T-helper 1 cell (primary cell): ENCODE data around the gene SLC16A7.
A peak's percentile ranks its signal among the peaks of the same experiment; 100 is the strongest.
"Not testable (repeated sequence)": the region's sequence is repeated elsewhere in the genome, so short reads cannot be mapped to it uniquely, and the experiment has no call there.

Experiments
- DNase-seq, 5 donors: peaks; one replicate each; pipeline ENCODE4 v3.0.0-alpha.2; 2012 to 2020
- total RNA-seq, 4 donors: gene quantifications; one replicate each; lab custom pipeline; 2026; lab: John Stamatoyannopoulos, UW

Gene SLC16A7, protein sequence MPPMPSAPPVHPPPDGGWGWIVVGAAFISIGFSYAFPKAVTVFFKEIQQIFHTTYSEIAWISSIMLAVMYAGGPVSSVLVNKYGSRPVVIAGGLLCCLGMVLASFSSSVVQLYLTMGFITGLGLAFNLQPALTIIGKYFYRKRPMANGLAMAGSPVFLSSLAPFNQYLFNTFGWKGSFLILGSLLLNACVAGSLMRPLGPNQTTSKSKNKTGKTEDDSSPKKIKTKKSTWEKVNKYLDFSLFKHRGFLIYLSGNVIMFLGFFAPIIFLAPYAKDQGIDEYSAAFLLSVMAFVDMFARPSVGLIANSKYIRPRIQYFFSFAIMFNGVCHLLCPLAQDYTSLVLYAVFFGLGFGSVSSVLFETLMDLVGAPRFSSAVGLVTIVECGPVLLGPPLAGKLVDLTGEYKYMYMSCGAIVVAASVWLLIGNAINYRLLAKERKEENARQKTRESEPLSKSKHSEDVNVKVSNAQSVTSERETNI
- total RNA-seq: 42.6 to 71.4 (median 54.9) reads per million in 4 donors

DNA sequence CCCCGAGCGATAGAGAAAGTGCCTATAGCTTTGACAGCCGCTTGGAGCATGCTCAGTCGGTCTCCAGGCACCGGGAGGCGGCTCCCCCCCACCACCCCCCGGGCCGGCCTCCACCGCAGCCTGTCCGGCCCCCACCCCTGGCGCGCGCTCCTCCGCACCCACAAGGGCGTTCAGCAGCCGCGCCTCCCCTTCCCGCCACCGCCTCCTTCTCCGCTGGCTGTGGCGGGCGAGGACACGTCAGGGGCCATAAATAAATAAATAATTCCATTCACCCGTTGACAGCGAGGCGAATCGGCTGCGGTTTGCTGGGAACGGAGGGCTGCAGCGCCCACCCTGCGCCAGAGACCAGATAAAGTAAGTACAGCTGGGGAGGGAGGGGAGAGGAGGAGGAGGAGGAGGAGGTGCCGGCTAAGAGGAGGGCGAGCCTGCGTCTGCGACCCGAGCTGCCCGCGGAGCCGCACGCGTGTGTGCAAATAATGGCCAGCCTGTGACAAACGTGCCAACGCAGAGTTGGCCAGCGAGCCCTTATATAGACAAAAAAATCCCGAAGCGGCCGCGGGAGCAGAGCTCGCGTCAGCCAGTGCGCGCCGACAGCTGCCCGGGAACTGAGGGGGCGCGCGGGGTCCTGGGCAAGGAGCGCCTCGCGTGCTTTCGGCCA lies at the start of gene SLC16A7:
SLC16A7 (plus strand) TSS at position 147 of the 658 bp plus-strand sequence. CDS start 108,773 bp downstream, outside the sequence.
- peak; percentile 71 to 87 (median 75) for DNase-seq

DNA sequence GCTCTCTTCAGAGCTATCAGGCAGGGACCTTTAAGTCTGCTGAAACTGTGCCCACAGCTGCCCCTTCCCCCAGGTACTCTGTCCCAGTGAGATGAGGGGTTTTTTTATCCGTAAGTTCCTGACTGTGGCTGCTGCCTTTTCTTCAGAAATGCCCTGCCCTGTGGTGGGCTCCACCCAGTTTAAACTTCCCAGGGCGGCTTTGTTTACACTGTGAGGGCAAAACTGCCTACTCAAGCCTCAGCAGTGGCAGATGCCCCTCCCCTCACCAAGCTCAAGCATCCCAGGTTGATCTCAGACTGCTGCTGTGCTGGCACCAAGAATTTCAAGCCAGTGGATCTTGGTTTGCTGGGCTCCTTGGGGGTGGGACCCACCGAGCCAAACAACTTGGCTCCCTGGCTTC lies 46.9 kb upstream of the SLC16A7 start:
- no peak for DNase-seq

DNA sequence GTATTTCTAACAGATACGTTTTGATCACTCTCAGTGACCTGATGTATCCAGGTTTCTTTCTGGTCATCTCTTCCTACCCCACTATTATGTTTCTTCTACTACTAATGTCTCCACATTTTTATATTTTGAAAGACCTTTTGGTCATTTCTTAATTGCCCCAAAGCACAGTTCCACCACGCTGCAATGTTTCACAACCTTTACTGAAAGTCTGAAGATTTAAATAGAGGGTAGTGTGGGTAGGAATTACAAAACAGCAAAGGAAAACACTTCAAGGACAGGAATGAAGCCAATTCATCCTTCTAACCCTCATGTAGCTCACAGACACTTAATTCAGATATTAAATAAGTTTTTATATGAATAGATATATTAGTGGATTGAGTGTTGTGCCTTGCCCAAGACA lies 36.1 kb upstream of the SLC16A7 start:
- DNase-seq: no peak

DNA sequence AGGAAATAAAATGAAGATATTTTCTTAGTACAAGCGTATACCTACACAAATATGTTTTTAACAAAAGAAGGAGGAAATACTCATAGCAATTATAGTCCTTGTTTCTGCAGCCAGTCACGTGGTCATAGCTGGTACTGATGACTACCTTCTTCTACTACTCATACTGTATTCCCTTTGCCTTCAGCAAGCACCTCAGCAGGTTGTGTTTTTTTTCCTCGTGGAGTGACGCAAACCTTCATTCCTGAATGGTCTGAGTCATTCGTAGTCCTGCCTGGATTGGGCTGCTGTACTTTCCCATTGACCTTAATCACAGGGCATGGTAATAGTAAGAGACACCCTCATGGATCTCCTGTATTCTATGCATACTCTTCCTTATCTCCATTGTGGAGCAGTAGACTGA lies 25.7 kb upstream of the SLC16A7 start:
- DNase-seq: no peak

DNA sequence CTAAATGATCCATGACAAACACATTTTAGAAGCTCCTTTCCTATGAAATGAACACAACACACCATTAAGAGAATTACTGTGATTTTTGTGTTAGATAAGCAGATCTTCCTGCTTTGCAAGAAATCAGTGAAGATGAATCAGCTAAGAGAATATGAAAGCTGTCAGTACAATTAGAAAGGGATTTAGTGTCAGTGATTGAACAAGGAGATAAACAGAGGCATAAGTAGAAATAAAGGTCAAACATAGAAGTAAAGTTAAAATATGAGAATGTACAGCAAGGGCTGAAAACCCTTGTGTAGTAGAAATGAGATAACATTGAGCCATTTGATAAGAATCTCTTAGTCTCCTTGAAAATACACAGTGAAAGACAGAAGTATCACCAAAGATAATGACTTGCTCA lies 21.4 kb upstream of the SLC16A7 start:
- no peak for DNase-seq

DNA sequence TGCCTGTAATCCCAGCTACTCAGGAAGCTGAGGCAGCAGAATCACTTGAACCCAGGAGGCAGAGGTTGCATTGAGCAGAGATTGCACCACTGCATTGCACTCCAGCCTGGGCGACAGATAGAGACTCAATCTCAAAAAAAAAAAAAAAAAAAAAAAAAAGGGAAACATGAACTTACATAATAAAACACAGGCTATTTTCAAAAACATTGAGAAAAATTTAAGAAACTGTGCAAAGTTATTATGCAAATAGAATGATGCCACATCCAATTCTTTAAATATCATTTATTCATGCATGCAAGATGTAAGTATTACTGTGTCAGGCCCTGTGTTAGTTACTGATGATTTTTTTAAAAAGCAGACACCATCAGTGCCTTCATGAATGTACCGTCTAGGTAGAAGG lies 20.0 kb upstream of the SLC16A7 start:
- no peak for DNase-seq

DNA sequence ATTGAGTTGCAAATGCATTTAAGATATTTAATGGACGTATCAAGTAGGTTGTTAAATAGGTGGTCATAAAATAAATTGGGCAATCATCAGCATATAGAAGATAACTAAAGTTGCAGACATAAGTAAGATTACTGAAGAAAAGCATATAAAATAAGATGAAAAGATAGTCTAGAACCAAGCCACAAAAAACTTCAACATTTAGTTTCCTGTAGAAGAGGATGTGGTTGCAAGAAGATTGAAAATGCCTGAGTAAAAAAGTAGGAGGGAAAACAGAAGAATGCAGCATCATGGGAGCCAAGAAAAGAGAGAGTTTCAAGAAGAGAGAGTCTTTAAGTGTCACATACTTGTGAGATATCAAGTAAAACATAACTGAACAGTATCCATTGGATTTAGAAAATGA lies 17.6 kb upstream of the SLC16A7 start:
- DNase-seq: peak in 1 of 5 donors; percentile 12

DNA sequence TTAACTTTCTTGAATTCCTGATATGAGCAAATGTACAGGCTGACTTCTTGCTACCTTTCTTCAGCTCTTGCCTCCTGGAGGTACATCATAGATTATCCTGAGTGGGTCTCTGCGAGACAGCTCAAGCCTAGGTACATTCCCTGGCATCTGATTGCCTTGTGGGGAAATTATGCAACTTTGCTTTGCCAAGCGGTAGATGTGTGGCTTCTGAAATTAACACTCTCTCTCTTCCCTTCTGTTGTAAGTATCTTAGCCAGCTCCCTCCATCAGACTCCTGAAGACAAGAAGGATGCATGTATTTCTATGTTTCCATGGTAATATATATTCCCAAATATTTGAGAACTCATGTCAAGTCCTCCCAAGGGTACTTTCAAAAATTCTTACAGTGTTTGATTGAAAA lies 16.2 kb upstream of the SLC16A7 start:
- DNase-seq: no peak

DNA sequence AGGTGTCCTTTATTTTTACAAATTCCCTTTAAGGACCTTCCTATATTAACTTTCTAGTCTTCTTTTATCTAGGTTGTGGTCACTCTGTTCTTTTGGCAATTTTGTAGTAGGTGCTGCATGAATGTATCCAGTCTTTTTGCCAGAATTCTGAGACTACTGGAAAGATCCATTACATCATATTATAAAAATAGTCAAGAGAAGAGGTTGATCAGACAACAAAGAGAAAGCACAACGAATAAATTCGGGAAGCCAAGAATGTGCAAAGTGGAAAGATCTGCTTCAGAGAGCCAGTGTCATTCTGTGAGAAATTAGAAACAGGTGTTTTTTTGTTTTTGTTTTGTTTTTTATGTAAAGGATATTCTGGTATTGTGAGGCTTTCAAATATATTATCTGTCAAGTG lies 15.8 kb upstream of the SLC16A7 start:
- no peak for DNase-seq

DNA sequence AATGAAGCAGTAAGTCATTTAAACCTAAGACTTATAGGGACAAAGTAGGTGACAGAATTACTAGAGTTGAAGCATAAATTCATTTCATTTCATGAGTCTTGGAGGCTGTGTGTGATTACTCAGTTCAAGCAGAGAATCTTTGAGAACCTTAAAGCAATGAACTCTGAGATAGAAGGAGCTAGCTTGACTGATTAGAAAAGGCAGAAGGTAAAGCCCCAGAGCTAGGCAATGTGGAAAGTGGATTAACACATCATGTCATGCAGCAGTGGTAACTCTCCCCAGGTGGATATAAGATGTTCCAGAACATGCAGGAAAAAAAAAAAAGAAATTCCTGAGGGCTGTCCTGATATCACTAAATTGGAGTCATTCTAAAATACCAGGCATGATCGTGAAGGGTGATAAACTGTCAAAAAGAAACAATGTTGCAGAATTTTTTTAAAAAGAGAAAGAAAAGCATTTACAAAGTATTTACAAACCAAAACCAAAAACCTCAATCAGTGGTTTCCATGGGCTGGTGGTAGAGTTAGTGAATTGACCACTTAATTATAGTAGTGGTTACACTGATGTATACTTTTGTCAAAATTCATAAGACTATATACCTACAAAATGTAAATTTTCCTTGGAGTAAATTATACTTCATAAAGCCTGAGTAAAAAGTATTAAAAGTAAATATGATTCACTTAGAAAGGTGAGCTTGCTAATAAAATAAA lies 12.7 kb upstream of the SLC16A7 start:
- no peak for DNase-seq

DNA sequence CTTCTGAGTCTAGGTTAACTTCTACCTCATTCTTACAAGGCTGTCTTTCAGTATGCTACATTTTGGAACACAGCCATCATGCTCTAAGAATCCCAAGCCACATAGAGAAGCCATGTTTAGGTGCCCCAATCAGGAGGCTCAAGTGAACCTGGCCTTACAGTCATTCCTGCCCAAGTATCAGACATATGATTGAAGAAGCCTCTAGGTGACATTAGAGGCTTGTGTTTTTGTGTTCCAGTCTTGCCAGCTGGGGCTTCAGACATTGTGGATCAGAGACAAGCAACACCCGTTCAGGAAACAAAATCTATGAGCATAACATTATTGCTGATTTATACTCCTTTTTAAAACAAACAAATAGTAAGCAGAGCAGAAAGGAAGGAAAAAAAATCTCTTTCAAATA lies 8.1 kb upstream of the SLC16A7 start:
- DNase-seq: no peak

DNA sequence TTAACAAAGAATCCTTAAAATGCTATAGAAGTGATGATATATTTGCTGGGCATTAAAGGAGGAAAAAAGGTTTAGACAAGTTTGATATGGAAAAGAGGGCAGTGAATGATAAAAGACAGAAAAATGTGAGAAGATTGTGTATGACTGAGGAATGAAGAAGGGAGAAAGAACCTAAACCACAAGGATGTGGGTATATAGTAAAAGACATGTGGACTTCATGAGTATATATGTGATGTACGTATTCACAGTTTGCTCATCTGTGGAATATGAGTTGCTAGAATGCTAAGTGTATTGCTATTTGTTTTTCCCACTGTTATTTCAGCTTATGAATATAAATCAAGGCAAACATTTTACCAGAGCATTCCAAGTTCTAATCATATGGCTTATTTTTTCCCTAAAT lies 2.1 kb upstream of the SLC16A7 start:
- no peak for DNase-seq

DNA sequence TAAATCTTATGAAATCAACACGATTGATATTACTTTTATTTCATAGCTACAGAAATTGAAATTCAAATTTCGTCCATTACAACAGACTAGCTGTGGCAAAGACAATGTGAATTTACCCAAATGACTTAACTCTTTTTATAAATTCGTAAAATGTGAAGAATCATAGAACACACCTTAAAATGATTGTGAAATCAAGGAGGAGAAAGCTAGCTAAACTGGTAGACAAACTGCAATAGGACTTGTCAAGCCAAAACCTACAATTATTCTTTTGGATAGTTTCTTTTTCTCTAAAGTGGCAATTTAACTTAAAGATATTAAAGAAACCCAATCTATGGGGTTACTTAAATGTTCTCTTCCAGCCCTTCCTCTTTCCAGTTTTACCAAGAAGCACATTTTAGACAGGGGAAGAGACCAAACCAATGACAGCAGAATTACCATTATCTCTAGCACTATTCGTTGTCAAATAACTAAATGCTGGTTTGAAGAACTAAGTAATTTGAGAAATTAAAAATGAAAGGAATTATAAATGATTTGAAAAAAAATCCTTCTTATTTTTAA lies 807 bp upstream of the SLC16A7 start:
- DNase-seq: no peak

DNA sequence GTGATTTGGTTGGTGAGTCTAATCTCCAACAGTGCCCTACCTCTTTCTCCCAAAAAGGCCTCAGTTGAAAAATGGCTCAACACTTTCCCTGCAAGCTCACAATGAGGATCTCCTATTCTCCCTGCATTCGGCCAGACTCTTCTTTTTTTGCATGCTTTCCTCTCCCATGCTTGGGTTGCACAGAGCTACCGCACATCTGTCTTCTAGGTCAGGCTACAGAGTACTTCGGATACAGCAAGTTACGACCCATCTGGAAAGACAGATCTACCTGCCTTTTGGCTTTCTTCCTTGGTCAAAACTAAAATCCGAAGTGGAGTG lies 305 bp upstream of the SLC16A7 start:
- DNase-seq: no peak

DNA sequence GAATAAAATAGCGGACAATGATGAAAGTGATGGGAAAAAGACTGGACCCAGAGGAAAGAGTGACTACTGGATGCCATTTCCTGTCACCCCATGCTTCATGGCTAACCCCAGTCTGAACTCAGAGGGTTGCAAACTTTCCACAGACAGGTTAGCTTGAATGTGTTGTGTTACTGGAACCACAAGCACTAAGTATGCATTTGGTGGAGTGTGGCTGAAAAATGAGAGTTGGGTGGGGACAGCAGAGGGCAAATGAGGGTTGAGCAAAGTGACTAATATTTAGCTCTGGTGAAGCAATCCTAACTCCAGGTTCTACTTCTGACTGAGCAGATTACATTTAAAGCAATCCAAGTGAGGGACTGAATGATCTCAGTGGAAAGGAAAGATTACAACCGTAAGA lies 1.6 kb downstream of the SLC16A7 start:
- peak in 3 of 5 donors; percentile 14 to 85 (median 21) for DNase-seq

DNA sequence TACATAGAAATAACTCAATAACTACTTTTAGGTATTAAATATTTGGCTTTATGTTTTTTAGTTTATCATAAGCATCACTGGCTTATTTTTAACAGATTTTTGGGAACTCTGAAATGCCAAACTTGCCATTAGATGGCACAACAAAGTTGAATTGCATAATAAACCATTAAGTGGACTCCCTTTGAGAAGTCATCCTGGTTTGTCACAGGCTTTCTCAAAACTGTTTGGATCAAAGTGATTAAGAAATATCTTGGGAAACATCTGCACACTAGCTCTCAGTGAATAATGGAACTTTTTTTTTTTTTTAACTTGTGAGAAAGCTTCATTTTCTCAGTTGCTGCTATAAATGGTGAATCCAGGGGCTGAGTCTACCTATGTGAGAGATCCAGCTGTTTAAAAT lies 4.3 kb downstream of the SLC16A7 start:
- DNase-seq: no peak

DNA sequence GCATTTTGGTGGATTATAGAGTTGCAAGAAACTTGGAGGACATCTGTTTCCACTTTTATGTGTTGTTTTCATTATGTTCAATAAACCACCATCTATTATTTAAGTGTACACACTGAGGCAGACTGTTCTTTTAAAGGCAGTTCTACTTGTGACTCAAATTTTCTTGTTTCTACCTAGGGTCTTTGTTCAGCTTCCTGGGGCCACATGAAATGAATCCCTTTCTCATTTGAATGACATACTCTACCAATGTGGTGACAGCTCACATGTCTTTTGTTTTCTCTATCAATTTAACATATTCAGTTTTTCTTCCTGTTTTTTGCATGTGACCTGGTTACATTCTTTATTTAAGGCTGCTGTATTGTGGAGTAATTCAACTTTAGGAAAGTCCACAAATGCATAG lies 7.9 kb downstream of the SLC16A7 start:
- DNase-seq: no peak

DNA sequence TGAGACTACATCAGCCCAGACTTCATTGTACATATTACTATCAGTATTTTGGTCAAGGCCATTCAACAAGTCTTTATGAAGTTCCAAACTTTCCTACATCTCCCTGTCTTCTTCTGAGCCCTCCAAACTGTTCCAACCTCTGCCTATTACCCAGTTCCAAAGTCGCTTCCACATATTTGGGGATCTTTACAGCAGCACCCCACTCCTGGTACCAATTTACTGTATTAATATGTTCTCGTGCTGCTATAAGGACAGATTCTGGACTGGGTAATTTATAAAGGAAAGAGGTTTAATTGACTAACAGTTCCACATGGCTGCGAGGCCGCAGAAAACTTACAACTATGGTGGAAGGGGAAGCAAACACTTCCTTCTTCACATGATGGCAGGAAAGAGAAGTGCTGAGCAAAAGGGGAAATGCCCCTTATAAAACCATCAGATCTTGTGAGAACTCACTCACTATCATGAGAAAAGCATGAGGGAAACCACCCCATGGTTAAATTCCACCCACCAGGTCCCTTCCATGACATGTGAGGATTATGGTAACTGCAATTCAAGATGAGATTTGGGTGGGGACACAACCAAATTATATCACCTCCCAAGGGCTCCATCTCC lies 17.1 kb downstream of the SLC16A7 start:
- not testable (repeated sequence) for DNase-seq

DNA sequence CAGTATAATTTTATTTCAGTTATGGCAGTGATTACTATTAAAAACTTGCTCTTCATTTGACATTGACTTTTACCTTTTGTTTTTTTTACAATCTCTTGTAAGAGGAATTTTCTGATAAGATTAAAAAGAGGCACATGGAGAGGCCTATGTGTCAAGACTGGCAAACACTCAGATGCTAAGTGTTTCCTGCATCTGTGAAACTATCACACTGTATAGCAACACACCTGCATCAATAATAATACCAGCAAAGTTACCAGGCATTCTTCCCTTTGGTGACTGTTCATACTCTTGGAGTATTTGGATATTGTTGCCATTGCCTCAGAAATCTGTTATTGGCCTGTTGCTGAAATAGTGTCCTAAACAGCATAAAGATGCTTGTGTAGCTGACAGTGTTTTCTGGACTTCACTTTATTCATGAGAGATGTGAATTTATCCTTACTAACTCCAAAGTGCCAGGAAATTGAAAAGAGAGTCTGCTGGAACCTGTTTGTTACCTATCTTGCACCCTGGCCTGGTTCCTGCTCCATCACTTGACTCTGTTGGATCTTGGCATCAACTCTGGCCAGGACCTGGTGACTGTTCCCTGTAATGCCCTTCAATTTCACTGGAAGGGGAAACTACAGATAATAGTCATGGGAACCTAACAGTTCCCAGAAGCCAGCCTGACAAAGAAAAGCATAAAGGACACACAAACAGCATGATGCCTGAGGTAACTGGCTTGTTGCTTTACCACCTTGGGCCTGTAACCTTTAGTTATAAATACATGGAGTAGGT lies 19.8 kb downstream of the SLC16A7 start:
- no peak for DNase-seq

DNA sequence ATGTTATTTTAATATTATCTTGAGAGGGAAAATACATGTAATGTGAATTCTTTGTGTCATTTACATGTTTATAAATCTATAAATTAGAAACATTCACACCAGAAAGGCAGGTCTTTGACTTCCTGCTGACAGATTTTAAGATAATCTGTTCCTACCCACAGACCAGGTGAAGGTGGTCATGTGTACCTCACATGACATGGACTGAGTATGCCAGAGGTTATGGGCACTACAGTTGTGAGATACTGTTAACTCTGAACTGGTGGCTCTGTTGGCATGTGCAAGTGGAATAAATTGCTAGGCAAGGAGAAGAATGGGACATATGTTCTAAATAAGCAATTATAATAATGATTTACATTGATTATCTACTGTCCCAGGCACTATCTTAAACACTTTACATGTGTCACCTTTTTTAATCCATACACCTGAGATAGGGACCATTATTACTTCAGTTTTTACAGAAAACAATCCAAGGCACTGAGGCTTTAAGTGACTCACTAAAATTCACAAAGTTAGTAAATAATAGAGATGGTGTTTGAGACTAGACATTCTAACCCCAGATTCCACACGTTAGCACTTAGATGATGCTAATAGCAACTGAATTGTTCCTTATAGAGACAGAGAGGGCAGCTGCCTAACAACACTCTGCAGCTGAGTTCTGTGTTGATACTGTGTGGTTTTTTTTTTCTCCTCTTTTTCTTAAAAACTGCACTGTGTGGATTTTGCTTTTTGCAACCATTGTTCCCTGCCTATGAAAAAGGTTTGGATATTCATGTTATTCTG lies 23.8 kb downstream of the SLC16A7 start:
- peak in 1 of 5 donors; percentile 1 for DNase-seq

DNA sequence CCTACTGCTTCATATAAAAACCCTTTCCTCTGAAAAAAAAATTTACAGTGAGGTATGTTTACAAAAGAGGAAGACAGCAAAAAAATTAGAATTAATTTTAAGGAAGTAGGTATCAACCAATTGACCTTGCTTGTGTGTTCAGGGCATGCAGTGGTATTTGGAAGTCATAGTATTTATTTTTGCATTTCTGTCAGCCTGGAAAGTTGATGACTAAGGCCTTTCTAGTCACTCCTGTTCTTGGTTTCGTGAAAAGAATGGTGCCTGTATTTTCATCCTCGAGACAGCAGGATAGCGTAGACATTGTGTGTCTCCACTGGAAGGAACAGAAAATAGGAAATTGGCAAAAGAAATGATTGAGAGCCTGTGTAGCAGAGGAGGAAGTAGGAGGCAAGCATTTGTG lies 24.5 kb downstream of the SLC16A7 start:
- no peak for DNase-seq
